Endodermal cell (in vitro differentiated cells): ENCODE data around the gene GPR63. TPM values are rescaled to one million over a fixed set of nuclear protein-coding genes. Genes with fewer than 3 reads are reported as not detected.

ENCODE experiments used
- DNase-seq: peaks from one replicate; pipeline ENCODE4 v3.0.0-alpha.2; 2017
- H3K27ac ChIP-seq: 2 replicates; pipeline ENCODE4 v1.5.1; 2013; ENCODE audit warnings: mild to moderate bottlenecking, low read depth, low read length, moderate library complexity
- H3K27me3 ChIP-seq: 2 replicates; pipeline ENCODE4 v1.6.1; 2013; ENCODE audit warnings: mild to moderate bottlenecking, low read length, moderate library complexity; ENCODE audit not compliant: insufficient read depth, control insufficient read depth, poor library complexity, severe bottlenecking
- H3K36me3 ChIP-seq: 2 replicates; pipeline ENCODE4 v1.7.0; 2013; ENCODE audit warnings: mild to moderate bottlenecking, low read length, moderate library complexity; ENCODE audit not compliant: control insufficient read depth, insufficient read depth
- H3K4me1 ChIP-seq: one replicate; pipeline ENCODE4 v1.7.0; 2013; ENCODE audit warnings: low read length; ENCODE audit not compliant: control insufficient read depth, insufficient read depth
- H3K4me3 ChIP-seq: 2 replicates; pipeline ENCODE4 v1.5.1; 2013; ENCODE audit warnings: mild to moderate bottlenecking, low read length, moderate library complexity
- H3K9ac ChIP-seq: 2 replicates; pipeline ENCODE4 v1.6.1; 2013; ENCODE audit warnings: mild to moderate bottlenecking, low read length, moderate library complexity; ENCODE audit not compliant: poor library complexity, severe bottlenecking; ENCODE audit errors: extremely low read depth
- H3K9me3 ChIP-seq: 2 replicates; pipeline ENCODE4 v1.6.1; 2013; ENCODE audit warnings: mild to moderate bottlenecking, low read length, moderate library complexity; ENCODE audit not compliant: control insufficient read depth
- H3K27ac Mint-ChIP-seq: 2 replicates; pipeline ENCODE4 v1.8.0; 2020; ENCODE audit warnings: mixed read lengths
- H3K27me3 Mint-ChIP-seq: 2 replicates; pipeline ENCODE4 v1.8.0; 2021; ENCODE audit warnings: mild to moderate bottlenecking, mixed read lengths; ENCODE audit not compliant: insufficient read depth
- H3K36me3 Mint-ChIP-seq: 2 replicates; pipeline ENCODE4 v1.8.0; 2020; ENCODE audit warnings: low read depth, mixed read lengths
- H3K4me1 Mint-ChIP-seq: 2 replicates; pipeline ENCODE4 v1.8.0; 2020; ENCODE audit warnings: mixed read lengths
- H3K4me3 Mint-ChIP-seq: 2 replicates; pipeline ENCODE4 v1.8.0; 2020; ENCODE audit warnings: mild to moderate bottlenecking, moderate library complexity, mixed read lengths
- H3K9me3 Mint-ChIP-seq: 2 replicates; pipeline ENCODE4 v1.8.0; 2020; ENCODE audit warnings: mild to moderate bottlenecking, mixed read lengths
- WGBS, 2 experiments: methylation state at CpG; one replicate each; pipeline versions ENCODE4 v1.1.5 to v1.1.7; 2013; ENCODE audit warnings: missing lambda C conversion rate in 2 of 2, mixed read lengths in 1 of 2; ENCODE audit not compliant: insufficient coverage in 1 of 2, insufficient read length in 1 of 2; 5-methylcytosine and 5-hydroxymethylcytosine counted together
- total RNA-seq, 2 donors: library from RNA; stranded (reverse); fragmentation: NEBNext Ultra II Directional in 1 of 2; extraction: Animal tissue kit (Norgen Biotek cat#: 25700) in 1 of 2; gene quantifications; 2 replicates in 1 of 2; 3 replicates in 1 of 2; pipeline ENCODE4 v1.2.1, GENCODE V29; 2021
- TF ChIP-seq, protein P1 (sequence below): fragments of 200-600 bp; sonication (generic); conservative IDR thresholded peaks from 2 replicates; pipeline ENCODE4 v1.5.0; 2021; ENCODE audit warnings: antibody characterized with exemption, mild to moderate bottlenecking

GPR63 gene
- total RNA-seq, 2 donors from 2014 or later = 4.8 to 8.5 TPM

DNA sequence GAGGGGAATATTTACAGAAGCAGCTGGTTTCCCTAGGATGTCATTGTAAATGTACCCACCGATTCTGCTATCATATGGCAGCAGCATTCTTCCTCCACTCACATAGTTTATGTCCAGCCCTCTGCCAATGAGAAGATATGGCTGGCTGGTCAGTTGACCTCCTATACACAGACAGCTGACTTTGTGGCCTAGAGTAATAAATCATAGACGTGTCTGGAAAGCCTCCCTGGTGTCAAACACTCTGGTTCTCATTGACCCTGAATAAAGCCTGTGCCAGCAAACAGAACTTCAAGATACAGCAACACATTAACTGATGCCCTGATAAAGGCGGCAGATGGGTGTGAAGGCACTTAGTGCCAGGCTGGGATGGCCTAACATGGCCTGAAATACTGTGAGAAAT is 52.6 kb downstream of the GPR63 start:
- Mint-ChIP-seq H3K27me3 (no peaks in the 10 kb centered on the region), H3K4me1 (peaks cover 7% of the 10 kb centered on the region), H3K36me3 (no peaks in the 10 kb centered on the region), H3K27ac (no peak overlapping the region), H3K4me3 (no peak overlapping the region), H3K9me3 (no peaks in the 10 kb centered on the region)
- WGBS, 2 experiments = 70 to 76% methylated on average over 2 to 3 of the region's 3 CpGs
- no peaks in the 10 kb centered on the region for H3K36me3 ChIP-seq
- H3K9me3 ChIP-seq = no peaks in the 10 kb centered on the region
- no peak for DNase-seq
- no peaks in the 10 kb centered on the region for H3K4me1 ChIP-seq
- TF ChIP-seq, protein P1, sequence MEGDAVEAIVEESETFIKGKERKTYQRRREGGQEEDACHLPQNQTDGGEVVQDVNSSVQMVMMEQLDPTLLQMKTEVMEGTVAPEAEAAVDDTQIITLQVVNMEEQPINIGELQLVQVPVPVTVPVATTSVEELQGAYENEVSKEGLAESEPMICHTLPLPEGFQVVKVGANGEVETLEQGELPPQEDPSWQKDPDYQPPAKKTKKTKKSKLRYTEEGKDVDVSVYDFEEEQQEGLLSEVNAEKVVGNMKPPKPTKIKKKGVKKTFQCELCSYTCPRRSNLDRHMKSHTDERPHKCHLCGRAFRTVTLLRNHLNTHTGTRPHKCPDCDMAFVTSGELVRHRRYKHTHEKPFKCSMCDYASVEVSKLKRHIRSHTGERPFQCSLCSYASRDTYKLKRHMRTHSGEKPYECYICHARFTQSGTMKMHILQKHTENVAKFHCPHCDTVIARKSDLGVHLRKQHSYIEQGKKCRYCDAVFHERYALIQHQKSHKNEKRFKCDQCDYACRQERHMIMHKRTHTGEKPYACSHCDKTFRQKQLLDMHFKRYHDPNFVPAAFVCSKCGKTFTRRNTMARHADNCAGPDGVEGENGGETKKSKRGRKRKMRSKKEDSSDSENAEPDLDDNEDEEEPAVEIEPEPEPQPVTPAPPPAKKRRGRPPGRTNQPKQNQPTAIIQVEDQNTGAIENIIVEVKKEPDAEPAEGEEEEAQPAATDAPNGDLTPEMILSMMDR = no peak
- H3K9ac ChIP-seq = no peak overlapping the region
- no peak overlapping the region for H3K4me3 ChIP-seq
- H3K27ac ChIP-seq = no peak overlapping the region
- no peaks in the 10 kb centered on the region for H3K27me3 ChIP-seq

DNA sequence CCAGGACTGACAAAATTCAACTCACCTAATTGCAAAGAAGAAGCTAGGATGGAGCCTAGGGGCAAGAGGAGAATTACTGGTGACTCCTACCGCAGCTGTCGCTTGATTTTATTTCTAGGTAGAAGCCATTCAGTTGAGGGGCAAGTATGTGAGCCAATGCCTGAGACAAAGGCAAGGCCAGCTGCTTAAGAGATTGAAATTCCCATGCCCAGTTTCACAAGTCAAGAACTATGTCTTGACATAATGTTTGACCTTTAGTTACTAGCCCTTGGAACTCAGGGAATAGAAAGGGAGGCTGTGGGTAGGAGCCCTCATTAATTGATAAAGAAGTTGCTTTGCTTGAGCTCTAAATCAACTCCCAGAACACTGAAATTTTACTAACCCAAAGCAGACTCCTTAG is 54.0 kb downstream of the GPR63 start:
- Mint-ChIP-seq H3K4me3 (no peak overlapping the region), H3K27me3 (no peaks in the 10 kb centered on the region), H3K36me3 (no peaks in the 10 kb centered on the region), H3K4me1 (peaks cover 6% of the 10 kb centered on the region), H3K27ac (no peak overlapping the region), H3K9me3 (no peaks in the 10 kb centered on the region)
- no peak overlapping the region for H3K9ac ChIP-seq
- WGBS, 2 experiments = 93 to 100% methylated on average over 2 of the region's 2 CpGs
- no peak overlapping the region for H3K4me3 ChIP-seq
- TF ChIP-seq, protein P1 = no peak
- H3K27ac ChIP-seq = no peak overlapping the region
- H3K4me1 ChIP-seq = no peaks in the 10 kb centered on the region
- no peaks in the 10 kb centered on the region for H3K27me3 ChIP-seq
- H3K9me3 ChIP-seq = no peaks in the 10 kb centered on the region
- H3K36me3 ChIP-seq = no peaks in the 10 kb centered on the region
- no peak for DNase-seq

DNA sequence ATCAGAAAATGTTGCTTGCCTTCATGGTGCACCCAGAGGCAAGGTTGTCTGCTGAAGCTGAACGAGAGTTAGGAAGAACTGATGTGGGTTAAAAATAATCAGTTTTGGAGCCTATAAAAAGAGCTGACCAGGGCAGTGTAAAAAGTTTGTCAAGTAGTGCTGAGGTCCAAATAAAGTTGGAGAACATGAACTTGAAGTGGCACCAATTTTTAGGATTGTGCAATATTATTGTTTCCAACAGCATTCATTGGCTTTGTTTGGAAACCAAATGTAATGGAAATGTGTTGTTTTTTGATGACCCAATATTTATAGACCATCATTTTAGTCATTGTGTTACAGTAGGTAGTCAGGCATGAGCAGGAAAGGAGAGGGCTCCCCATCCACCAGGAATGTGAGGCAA is 55.7 kb downstream of the GPR63 start:
- 86 to 90% methylated on average over 1 of the region's 1 CpG for WGBS, 2 experiments

More for the DNA sequence above, 55.7 kb downstream of the GPR63 start:
- Mint-ChIP-seq H3K36me3 (no peaks in the 10 kb centered on the region), H3K27me3 (no peaks in the 10 kb centered on the region), H3K27ac (no peak overlapping the region), H3K4me3 (no peak overlapping the region), H3K9me3 (no peaks in the 10 kb centered on the region), H3K4me1 (peaks cover 3% of the 10 kb centered on the region)
- no peaks in the 10 kb centered on the region for H3K27me3 ChIP-seq
- no peak overlapping the region for H3K4me3 ChIP-seq
- H3K9ac ChIP-seq = no peak overlapping the region
- H3K9me3 ChIP-seq = no peaks in the 10 kb centered on the region
- TF ChIP-seq, protein P1 = no peak
- H3K4me1 ChIP-seq = no peaks in the 10 kb centered on the region
- H3K36me3 ChIP-seq = no peaks in the 10 kb centered on the region
- H3K27ac ChIP-seq = no peak overlapping the region
- no peak for DNase-seq
